GM18526 (cell line): ENCODE data around the gene LMTK2.

ENCODE experiments used
- POLR2A ChIP-seq: IDR thresholded peaks from 3 replicates; pipeline ENCODE4 v1.6.1; 2011; ENCODE audit not compliant: insufficient read length; ENCODE audit errors: extremely low read depth

Gene LMTK2

GRCh38 chr7:98211676-98212531 lies 105.2 kb downstream of the LMTK2 start:
- no peak for TF ChIP-seq POLR2A

GRCh38 chr7:98212532-98213041 lies 105.9 kb downstream of the LMTK2 start:
- TF ChIP-seq POLR2A, result no peak

GRCh38 chr7:98213296-98213887 lies 106.7 kb downstream of the LMTK2 start:
- TF ChIP-seq POLR2A, result no peak

GRCh38 chr7:98213888-98214810 lies 107.5 kb downstream of the LMTK2 start:
- no peak for TF ChIP-seq POLR2A

- TF ChIP-seq POLR2A, result no peak
Measured at GRCh38 chr7:98214811-98215321, 108.2 kb downstream of the LMTK2 start.

- no peak for TF ChIP-seq POLR2A
Measured at GRCh38 chr7:98215561-98216495, 109.2 kb downstream of the LMTK2 start.

GRCh38 chr7:98216941-98217622 lies 110.4 kb downstream of the LMTK2 start:
- no peak for TF ChIP-seq POLR2A

GRCh38 chr7:98217623-98218582 lies 111.2 kb downstream of the LMTK2 start:
- TF ChIP-seq POLR2A, result no peak

GRCh38 chr7:98221611-98222532 lies 115.2 kb downstream of the LMTK2 start:
- no peak for TF ChIP-seq POLR2A

- no peak for TF ChIP-seq POLR2A
Measured at GRCh38 chr7:98222533-98223195, 116.0 kb downstream of the LMTK2 start.

GRCh38 chr7:98223351-98223897 lies 116.8 kb downstream of the LMTK2 start:
- TF ChIP-seq POLR2A, result no peak
